Hepatocyte (in vitro differentiated cells): ENCODE results near the gene KIF9. TPM values are rescaled to one million over a fixed set of nuclear protein-coding genes. Genes with fewer than 3 reads are reported as not detected.
"Not testable (repeated sequence)": the region's sequence is repeated elsewhere in the genome, so short reads cannot be mapped to it uniquely, and the experiment has no call there.

Experiments
- DNase-seq: peaks from one replicate; pipeline ENCODE4 v3.0.0-alpha.2; 2016; ENCODE audit warnings: low spot score
- H2AFZ ChIP-seq: fragments of 200-600 bp; sonication (generic); 2 replicates; pipeline ENCODE4 v1.6.0; 2016; ENCODE audit warnings: antibody characterized with exemption, mild to moderate bottlenecking
- H3K27ac ChIP-seq: fragments of 200-600 bp; sonication (generic); 2 replicates; pipeline ENCODE4 v1.5.1; 2016; ENCODE audit warnings: mild to moderate bottlenecking
- H3K27me3 ChIP-seq: fragments of 200-600 bp; sonication (generic); 2 replicates; pipeline ENCODE4 v1.6.1; 2016
- H3K36me3 ChIP-seq: fragments of 200-600 bp; sonication (generic); replicated peaks from 2 replicates; pipeline ENCODE4 v1.5.1; 2016; ENCODE audit warnings: low read depth; ENCODE audit not compliant: insufficient read depth
- H3K4me1 ChIP-seq: fragments of 200-600 bp; sonication (generic); 2 replicates; pipeline ENCODE4 v1.5.1; 2016; ENCODE audit warnings: mild to moderate bottlenecking, moderate library complexity; ENCODE audit not compliant: insufficient read depth
- H3K4me2 ChIP-seq: fragments of 200-600 bp; sonication (generic); 2 replicates; pipeline ENCODE4 v1.6.0; 2016
- H3K4me3 ChIP-seq: fragments of 200-600 bp; sonication (generic); 2 replicates; pipeline ENCODE4 v1.5.1; 2016; ENCODE audit warnings: mild to moderate bottlenecking
- H3K79me2 ChIP-seq: fragments of 200-600 bp; sonication (generic); 2 replicates; pipeline ENCODE4 v1.6.0; 2017; ENCODE audit warnings: mild to moderate bottlenecking
- H3K9me2 ChIP-seq: fragments of 200-600 bp; sonication (generic); replicated peaks from 2 replicates; pipeline ENCODE4 v1.6.0; 2017; ENCODE audit warnings: mild to moderate bottlenecking; ENCODE audit not compliant: insufficient read depth
- H3K9me3 ChIP-seq: fragments of 200-600 bp; sonication (generic); 2 replicates; pipeline ENCODE4 v1.5.1; 2016; ENCODE audit warnings: low read depth, mild to moderate bottlenecking
- H4K20me1 ChIP-seq: fragments of 200-600 bp; sonication (generic); 2 replicates; pipeline ENCODE4 v1.6.0; 2016; ENCODE audit warnings: mild to moderate bottlenecking; ENCODE audit not compliant: insufficient read depth, poor library complexity, severe bottlenecking
- CTCF ChIP-seq: fragments of 200-600 bp; sonication (generic); IDR thresholded peaks from 2 replicates; pipeline ENCODE4 v1.5.1; 2016; ENCODE audit warnings: antibody characterized with exemption, mild to moderate bottlenecking; ENCODE audit not compliant: poor library complexity
- EZH2 ChIP-seq: fragments of 200-600 bp; sonication (generic); IDR thresholded peaks from 2 replicates; pipeline ENCODE4 v1.6.1; 2016; ENCODE audit warnings: antibody characterized with exemption, mild to moderate bottlenecking, borderline replicate concordance
- EZH2phosphoT487 ChIP-seq: fragments of 200-600 bp; sonication (generic); IDR thresholded peaks from one replicate; pipeline ENCODE4 v1.6.1; 2018; ENCODE audit warnings: antibody characterized with exemption, mild to moderate bottlenecking, low read depth, moderate library complexity; ENCODE audit not compliant: unreplicated experiment, severe bottlenecking
- WGBS: methylation state at CpG from one replicate; pipeline ENCODE4 v1.1.6; 2016; ENCODE audit warnings: low lambda C conversion rate; ENCODE audit errors: missing lambda C conversion rate; 5-methylcytosine and 5-hydroxymethylcytosine counted together
- polyA plus RNA-seq: library from polyadenylated mRNA; unstranded; fragments of >200 nt; fragmentation: Nextera tagmentation; extraction: Ambion mirVana; gene quantifications from 2 replicates; pipeline ENCODE4 v1.2.1, GENCODE V29; 2016
- total RNA-seq: library from RNA; depleted of rRNA; stranded (reverse); fragments of >200 nt; gene quantifications from 2 replicates; pipeline ENCODE4 v1.2.3, GENCODE V29; 2014

KIF9 gene
- total and polyA plus RNA-seq, 2 experiments from 2014 or later: 4.2 to 5.3 TPM

- TF ChIP-seq CTCF: no peak
- no peak for TF ChIP-seq EZH2phosphoT487
- TF ChIP-seq EZH2: no peak
- no peak overlapping the region for H3K27ac ChIP-seq
- no peak for DNase-seq
- no peaks in the 10 kb centered on the region for H3K9me2 ChIP-seq
- no peaks in the 10 kb centered on the region for H3K4me1 ChIP-seq
- no peaks in the 10 kb centered on the region for H4K20me1 ChIP-seq
- H3K79me2 ChIP-seq: peaks cover 69% of the 10 kb centered on the region
- no peak overlapping the region for H3K4me3 ChIP-seq
- no peaks in the 10 kb centered on the region for H3K9me3 ChIP-seq
- no peak overlapping the region for H3K4me2 ChIP-seq
- no peak overlapping the region for H2AFZ ChIP-seq
- 92% methylated on average over 6 of the region's 6 CpGs for WGBS
- H3K27me3 ChIP-seq: no peaks in the 10 kb centered on the region
- no peaks in the 10 kb centered on the region for H3K36me3 ChIP-seq
These were observed 13.4 kb upstream of the KIF9 start for GRCh38 chr3:47295976-47296375.

- no peaks in the 10 kb centered on the region for H4K20me1 ChIP-seq
- H3K9me3 ChIP-seq: no peaks in the 10 kb centered on the region
- no peak for DNase-seq
- no peak overlapping the region for H3K27ac ChIP-seq
- H3K4me2 ChIP-seq: no peak overlapping the region
- no peaks in the 10 kb centered on the region for H3K4me1 ChIP-seq
- no peak for TF ChIP-seq EZH2
- no peak for TF ChIP-seq EZH2phosphoT487
- no peak for TF ChIP-seq CTCF
- no peak overlapping the region for H2AFZ ChIP-seq
- no peak overlapping the region for H3K4me3 ChIP-seq
- no peaks in the 10 kb centered on the region for H3K9me2 ChIP-seq
- H3K79me2 ChIP-seq: peaks cover 71% of the 10 kb centered on the region
- WGBS: 91% methylated on average over 2 of the region's 2 CpGs
- H3K27me3 ChIP-seq: no peaks in the 10 kb centered on the region
- H3K36me3 ChIP-seq: no peaks in the 10 kb centered on the region
These were observed 12.7 kb upstream of the KIF9 start for GRCh38 chr3:47295322-47295721.

GRCh38 chr3:47294392-47294791 lies 11.8 kb upstream of the KIF9 start:
- Histone ChIP-seq H4K20me1 (no peaks in the 10 kb centered on the region), H3K79me2 (peaks cover 79% of the 10 kb centered on the region), H2AFZ (no peak overlapping the region), H3K9me2 (no peaks in the 10 kb centered on the region), H3K4me2 (no peak overlapping the region), H3K27ac (no peak overlapping the region), H3K4me1 (no peaks in the 10 kb centered on the region), H3K4me3 (no peak overlapping the region), H3K36me3 (no peaks in the 10 kb centered on the region), H3K9me3 (no peaks in the 10 kb centered on the region), H3K27me3 (no peaks in the 10 kb centered on the region)
- DNase-seq: no peak
- no peak for TF ChIP-seq EZH2phosphoT487
- TF ChIP-seq EZH2: no peak
- TF ChIP-seq CTCF: no peak
- WGBS: 93% methylated on average over 3 of the region's 3 CpGs

- H3K9me3 ChIP-seq: no peaks in the 10 kb centered on the region
- H3K36me3 ChIP-seq: no peaks in the 10 kb centered on the region
- H2AFZ ChIP-seq: no peak overlapping the region
- peaks cover 78% of the 10 kb centered on the region for H3K79me2 ChIP-seq
- H3K4me3 ChIP-seq: no peak overlapping the region
- no peaks in the 10 kb centered on the region for H3K9me2 ChIP-seq
- no peak for DNase-seq
- H3K4me1 ChIP-seq: no peaks in the 10 kb centered on the region
- TF ChIP-seq CTCF (no peak), EZH2phosphoT487 (no peak)
- H3K27ac ChIP-seq: no peak overlapping the region
- H3K27me3 ChIP-seq: no peaks in the 10 kb centered on the region
- H3K4me2 ChIP-seq: no peak overlapping the region
- WGBS: 93% methylated on average over 2 of the region's 2 CpGs
- H4K20me1 ChIP-seq: no peaks in the 10 kb centered on the region
These were observed 11.2 kb upstream of the KIF9 start for GRCh38 chr3:47293822-47294221.

GRCh38 chr3:47291754-47292420 lies 9.3 kb upstream of the KIF9 start:
- WGBS: 94% methylated on average over 9 of the region's 9 CpGs

More at GRCh38 chr3:47291754-47292420, 9.3 kb upstream of the KIF9 start:
- not testable (repeated sequence) for H3K4me2 ChIP-seq, H3K4me1 ChIP-seq, H2AFZ ChIP-seq, H3K4me3 ChIP-seq, H3K27me3 ChIP-seq, H3K27ac ChIP-seq, H3K36me3 ChIP-seq, H3K9me3 ChIP-seq, H4K20me1 ChIP-seq, H3K9me2 ChIP-seq, DNase-seq
- H3K79me2 ChIP-seq: peaks cover 90% of the 10 kb centered on the region
